NCI-H1092 treated with DMSO at 0.1 percent for 48 hours (cell line): ENCODE data around the gene PTPA.
"Not testable (repeated sequence)": the region's sequence is repeated elsewhere in the genome, so short reads cannot be mapped to it uniquely, and the experiment has no call there.

Experiments
- DNase-seq: peaks from one replicate; lab custom pipeline; 2025; lab: John Stamatoyannopoulos, UW

PTPA gene

DNA sequence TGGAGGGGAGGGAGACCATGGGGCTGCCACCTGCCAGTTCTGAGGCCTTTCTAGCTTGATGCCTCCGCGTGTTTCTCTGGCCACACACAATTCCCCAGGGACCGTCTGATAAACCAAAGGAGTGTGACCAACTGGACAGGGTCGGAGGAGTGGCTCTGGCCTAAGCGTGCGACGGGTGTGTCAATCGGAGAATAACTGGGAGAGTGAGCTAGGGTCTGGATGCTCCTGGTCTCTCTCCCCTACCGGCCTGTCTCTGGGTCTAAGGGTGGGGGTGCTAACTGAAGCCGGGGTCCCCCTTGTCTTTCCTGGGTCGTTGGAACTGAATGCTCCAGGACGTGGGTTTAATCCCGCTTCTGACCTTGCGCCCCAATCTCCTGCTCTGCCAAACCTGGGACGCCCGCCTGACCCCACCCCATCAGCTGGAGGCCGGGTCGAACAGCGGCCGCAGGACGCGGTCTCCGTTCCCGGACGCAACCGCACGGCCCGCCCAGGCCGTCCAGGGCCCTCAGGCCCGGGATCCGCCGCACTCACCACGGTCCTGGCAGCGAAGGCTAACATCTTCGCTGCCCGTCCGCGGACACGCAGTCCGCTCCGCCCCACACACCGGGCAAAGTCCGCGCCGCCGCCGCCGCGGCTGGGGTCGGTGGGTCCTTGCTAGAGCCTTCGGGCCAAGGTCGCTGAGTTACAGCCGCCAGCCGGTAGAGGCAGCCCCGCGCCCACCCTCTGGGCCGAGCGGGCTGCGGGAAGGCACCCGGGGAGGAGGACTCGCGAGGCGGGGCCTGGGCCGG is 1.1 kb upstream of the PTPA start:
- no peak for DNase-seq

DNA sequence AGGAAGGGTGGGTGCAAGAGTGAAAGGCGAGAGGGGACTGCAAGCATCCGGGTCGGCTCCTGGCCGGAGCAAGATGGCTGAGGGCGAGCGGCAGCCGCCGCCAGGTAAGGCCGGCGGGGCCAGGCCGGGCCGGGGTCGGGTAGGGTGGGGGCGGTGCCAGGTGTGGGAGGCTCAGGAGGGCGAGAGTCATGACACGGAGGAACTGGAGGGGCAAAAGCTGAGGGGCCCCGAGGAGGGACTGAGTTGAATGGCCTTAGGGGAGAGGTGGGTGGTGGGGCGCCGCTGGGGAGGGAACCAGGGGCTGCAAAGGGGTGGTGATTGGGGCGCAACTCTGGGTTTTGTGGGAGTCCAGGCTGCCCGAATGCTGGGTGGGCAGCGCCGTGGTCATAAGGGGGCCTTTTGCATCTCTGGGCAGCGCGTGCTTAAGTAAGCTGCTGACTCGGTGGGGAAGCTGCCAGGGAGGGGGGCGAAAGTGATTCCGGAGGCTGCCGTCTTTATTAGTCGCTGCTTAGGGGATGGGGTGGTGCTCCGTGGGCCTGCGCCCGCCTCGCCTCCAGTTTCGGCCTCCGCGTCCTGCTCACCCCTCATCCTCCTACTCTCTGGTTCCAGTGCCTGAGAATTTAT is 425 bp downstream of the PTPA start:
- DNase-seq, result peak; percentile 43

GRCh38 chr9:129112526-129112925 is 1.3 kb downstream of the PTPA start:
- DNase-seq, result not testable (repeated sequence)

GRCh38 chr9:129113645-129114304 is 2.6 kb downstream of the PTPA start:
- DNase-seq, result no peak

DNA sequence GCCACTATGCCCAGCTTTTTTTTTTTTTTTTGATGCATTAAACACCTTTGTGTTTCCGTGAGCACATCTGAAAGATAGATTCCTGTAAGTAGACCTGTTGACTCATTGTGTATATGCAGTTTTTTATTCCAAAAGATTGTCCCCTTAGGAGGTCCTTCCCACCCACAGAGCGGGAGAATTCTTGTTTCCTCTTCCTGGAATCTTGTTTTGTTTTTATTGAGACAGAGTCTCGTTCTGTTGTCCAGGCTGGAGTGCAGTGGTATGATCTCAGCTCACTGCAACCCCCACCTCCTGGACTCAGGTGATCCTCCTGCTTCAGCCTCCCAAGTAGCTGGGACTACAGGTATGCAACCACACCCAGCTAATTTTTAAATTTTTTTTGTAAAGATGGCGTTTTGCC is 7.6 kb downstream of the PTPA start:
- no peak for DNase-seq

DNA sequence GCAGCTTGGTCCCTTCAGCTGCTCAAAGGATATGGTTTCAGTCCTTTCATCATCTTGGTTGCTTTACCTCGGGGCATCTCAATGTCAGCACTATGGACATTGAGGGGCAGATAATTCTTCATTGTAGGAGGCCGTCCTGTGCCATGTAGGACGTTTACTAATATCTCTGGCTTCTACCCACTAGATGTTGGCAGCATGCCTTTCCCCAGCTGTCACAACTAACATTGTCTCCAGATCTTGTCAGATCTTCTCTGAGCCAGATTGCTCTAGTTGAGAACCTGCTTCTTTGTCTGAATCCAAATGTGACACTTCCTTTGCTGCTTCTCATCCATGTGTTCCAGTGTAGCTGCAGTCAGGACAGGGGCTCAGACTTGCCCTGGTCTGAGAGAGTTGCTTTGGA is 10.3 kb downstream of the PTPA start:
- DNase-seq, result no peak

- DNase-seq, result no peak
Observed at GRCh38 chr9:129122133-129122532, 10.9 kb downstream of the PTPA start.

DNA sequence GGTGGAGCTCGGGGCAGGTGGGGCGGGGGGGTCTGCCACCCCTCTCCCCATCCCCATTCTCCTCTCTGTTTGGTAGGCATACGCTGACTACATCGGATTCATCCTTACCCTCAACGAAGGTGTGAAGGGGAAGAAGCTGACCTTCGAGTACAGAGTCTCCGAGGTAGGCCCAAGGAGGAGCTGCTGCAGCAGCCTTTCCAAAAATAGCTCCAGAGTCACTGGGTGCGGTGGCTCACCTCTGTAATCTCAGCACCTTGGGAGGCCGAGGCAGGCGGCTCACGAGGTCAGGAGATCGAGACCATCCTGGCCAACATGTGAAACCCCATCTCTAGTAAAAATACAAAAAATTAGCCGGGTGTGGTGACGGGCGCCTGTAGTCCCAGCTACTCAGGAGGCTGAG is 11.8 kb downstream of the PTPA start:
- not testable (repeated sequence) for DNase-seq

DNA sequence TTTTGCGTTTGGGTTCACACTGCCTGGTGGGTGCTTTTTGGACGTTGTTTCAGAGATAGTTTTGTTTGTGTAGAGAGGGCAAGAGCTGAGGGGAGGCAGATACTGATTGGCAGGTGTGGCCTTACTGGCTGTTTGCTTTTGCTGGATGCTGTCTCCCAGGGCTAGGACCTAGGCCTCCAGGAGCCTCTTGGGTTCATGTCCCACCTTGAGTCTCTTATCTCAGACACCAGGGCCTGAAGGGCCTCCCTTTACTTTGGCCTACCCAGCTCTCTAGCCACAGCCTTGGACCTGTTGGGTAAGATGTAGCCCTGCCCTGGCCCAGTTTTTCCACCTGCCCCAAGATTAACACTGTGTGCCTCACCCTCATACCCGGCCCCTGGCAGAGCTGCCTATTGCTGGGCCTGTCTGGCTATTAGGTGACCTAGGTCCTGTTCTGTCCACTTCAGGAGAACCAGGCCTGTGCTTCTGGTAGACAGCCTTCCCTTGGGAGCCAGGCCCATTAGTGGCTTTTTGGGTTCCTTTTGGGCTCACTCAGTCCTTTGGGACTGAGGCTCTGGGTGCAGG is 13.4 kb downstream of the PTPA start:
- DNase-seq, result no peak

GRCh38 chr9:129125478-129125877 is 14.3 kb downstream of the PTPA start:
- DNase-seq, result no peak

DNA sequence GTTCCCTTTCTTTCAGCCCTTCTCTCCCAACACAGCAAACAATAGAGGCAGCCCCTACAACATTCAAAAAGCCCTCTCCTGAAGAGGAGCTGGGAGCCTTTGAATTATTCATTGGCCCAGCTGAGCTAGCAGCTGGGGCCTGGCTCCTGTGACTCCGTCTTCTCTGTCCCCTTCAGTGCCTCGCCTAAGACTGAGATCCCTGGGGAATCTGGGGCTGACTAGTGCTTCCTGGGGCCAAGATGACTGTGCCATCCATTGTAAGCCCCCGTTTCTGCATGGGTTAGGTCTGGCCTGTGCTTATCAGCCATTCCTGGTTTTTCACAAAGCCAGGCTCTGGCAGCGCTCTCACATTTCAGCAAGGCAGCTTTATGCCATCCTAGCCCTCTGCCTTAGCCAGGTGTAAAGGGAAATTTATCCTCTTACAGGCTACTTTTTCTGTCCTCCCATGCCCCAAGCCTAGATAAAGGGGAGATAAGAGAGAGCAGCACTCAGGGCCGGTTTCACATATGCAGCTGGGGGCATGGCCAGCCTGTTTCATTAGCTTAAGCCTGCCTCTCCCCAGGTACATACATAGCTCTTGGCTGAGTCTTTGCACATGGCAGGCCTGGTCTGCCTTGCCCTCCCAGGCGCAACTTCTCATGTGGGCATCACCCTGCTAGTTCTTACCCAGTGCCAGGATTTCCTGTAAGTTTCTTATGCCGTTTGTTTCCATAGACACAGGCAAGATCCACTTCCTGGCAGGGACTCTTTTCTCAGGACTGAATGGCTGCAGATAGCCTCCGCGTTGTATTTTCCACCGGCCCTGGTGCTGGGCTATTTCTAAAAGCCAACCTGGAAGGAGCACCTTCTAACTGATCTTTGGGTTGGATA is 15.8 kb downstream of the PTPA start:
- DNase-seq, result no peak

GRCh38 chr9:129128689-129129088 is 17.5 kb downstream of the PTPA start:
- DNase-seq, result no peak

DNA sequence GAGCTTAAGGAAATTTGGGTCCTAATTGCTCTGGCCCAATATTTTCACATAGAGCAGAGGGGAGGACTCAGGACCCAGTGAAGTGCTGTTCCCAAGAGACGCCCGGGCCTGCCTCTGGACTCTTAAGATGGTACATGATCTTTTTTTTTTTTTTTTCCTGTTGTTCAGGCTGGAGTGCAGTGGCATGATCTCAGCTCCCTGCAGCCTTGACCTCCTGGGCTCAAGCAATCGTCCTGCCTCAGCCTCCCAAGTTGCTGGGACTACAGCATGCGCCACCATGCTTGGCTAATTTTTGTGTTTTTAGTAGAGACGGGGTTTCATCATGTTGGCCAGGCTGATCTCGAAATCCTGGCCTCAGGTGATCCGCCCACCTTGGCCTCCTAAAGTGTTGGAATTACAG is 19.1 kb downstream of the PTPA start:
- not testable (repeated sequence) for DNase-seq

DNA sequence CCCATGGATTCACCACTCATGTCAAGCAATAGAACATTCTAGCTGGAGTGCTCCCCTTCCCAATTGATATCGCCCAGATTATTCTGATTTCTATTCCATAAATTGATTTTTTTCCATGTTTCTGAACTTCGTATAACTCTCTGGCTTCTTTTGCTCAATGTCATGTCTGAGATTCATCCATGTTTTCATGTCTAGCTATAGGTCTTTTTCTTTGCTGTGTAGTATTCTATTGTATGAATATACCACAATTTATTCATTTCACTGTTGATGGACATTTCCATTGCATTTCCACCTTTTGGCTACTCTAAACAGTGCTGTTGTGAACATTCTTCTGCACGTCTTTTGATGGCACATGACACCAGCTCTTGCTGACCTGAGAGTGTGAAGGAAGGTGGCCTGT is 19.6 kb downstream of the PTPA start:
- DNase-seq, result no peak

- DNase-seq, result peak; percentile 31
Observed at GRCh38 chr9:129131300-129132145, 20.3 kb downstream of the PTPA start.

DNA sequence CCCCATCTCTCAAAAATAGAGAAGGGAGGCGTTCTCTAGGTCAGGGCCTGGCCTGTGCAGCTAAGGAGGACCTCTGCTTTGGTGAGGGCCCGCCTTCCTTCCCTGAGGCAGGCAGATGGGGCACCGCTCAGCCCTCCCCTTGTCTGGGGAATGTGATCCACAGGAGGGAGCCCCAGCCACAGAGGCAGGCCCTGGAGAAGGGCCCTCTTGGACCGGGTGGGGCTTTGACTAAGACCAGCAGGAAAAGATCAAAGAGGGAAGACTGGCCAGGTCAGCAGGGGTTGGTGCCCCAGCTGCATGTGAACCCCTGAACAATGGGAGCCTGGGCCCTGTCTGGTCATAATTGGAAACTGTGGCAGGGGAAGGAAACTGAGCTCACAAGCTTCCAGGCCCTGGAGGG is 21.9 kb downstream of the PTPA start:
- DNase-seq, result no peak

DNA sequence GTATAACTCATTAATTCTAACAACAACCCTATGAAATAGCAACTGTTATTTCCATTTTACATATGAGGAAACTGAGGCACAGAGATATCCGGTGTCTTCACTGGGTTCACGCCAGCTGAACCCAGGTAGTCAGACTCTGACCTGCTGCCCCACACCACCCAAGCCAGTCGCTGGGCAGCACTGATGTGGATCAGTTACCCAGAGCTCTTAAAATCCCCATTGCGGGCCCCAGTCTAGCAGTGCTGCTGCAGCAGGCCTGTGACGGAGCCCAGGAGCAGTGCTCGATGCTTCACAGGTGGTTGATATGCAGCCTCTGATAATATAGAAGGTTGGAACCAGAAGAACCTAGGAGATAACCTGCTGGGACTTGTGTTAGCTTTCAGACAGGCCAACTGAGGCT is 24.3 kb downstream of the PTPA start:
- DNase-seq, result no peak

- no peak for DNase-seq
Observed at GRCh38 chr9:129136446-129137035, 25.3 kb downstream of the PTPA start.

DNA sequence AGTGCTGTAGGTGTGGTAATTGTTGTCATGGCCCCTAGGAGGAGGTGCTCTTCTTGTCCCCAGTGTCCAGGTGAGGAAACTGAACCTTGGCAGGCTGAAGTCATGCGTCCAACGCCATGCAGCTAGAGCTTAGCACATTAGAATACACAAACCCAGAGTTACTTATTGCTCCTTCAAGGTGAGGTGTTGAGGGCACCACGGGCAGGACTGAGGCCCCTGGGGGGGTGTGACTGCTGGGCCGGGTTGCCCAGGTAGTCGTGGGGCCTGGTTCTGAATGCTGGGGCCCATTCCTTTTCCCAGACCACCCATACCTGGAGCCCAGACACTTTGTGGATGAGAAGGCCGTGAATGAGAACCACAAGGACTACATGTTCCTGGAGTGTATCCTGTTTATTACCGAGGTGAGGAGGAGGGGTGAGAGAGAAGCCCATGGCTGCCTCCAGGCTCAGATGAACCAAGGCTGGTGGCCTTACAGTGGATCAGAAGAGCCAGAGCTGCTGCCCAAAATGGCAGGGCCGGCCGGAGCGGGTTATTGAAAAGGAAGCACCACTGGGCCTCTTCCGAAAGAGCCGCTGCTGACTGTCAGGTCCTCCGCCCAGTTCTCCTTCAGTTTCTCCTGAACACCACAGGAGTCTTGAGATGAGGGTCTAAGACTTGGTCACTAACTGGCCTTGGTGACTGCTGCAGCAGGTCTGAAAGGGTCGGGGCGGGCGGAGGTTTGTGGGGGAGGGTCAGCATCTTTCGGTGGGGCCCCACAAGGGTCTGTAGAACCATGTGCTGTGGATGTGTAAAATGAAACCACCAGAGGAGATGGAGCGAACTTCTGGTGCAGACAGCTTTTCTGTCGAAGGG is 26.3 kb downstream of the PTPA start:
- DNase-seq, result no peak

- no peak for DNase-seq
Observed at GRCh38 chr9:129138144-129138462, 26.9 kb downstream of the PTPA start.
